Activated effector memory CD4-positive, alpha-beta T cell treated with Interleukin-2 at 50 U/mL for 16 hours (primary cell): Measurements from ENCODE around the gene PAPOLG.
A peak's percentile ranks its signal among the peaks of the same experiment; 100 is the strongest.
"Not testable (repeated sequence)": the region's sequence is repeated elsewhere in the genome, so short reads cannot be mapped to it uniquely, and the experiment has no call there.

Source experiments
- DNase-seq: peaks from one replicate; pipeline ENCODE4 v3.0.0-alpha.2; 2020

Gene PAPOLG

GRCh38 chr2:60778352-60778751 lies 22.3 kb downstream of the PAPOLG start:
- no peak for DNase-seq

GRCh38 chr2:60779426-60779825 lies 23.4 kb downstream of the PAPOLG start:
- no peak for DNase-seq

- no peak for DNase-seq
Measured at GRCh38 chr2:60780721-60781120, 24.7 kb downstream of the PAPOLG start.

GRCh38 chr2:60793169-60793568 lies 37.1 kb downstream of the PAPOLG start:
- no peak for DNase-seq

- DNase-seq, result no peak
Measured at GRCh38 chr2:60794271-60794863, 38.3 kb downstream of the PAPOLG start.

GRCh38 chr2:60796573-60797509 lies 40.8 kb downstream of the PAPOLG start:
- DNase-seq, result no peak

- no peak for DNase-seq
Measured at GRCh38 chr2:60804473-60804872, 48.4 kb downstream of the PAPOLG start.

- DNase-seq, result no peak
Measured at GRCh38 chr2:60806595-60806987, 50.5 kb downstream of the PAPOLG start.

- DNase-seq, result no peak
Measured at GRCh38 chr2:60806988-60807681, 51.1 kb downstream of the PAPOLG start.

- no peak for DNase-seq
Measured at GRCh38 chr2:60808330-60808801, 52.3 kb downstream of the PAPOLG start.

GRCh38 chr2:60811491-60812375 lies 55.7 kb downstream of the PAPOLG start:
- no peak for DNase-seq

- not testable (repeated sequence) for DNase-seq
Measured at GRCh38 chr2:60817191-60817590, 61.1 kb downstream of the PAPOLG start.

- no peak for DNase-seq
Measured at GRCh38 chr2:60818272-60818671, 62.2 kb downstream of the PAPOLG start.

GRCh38 chr2:60819155-60819862 lies 63.2 kb downstream of the PAPOLG start:
- DNase-seq, result peak; percentile 77

GRCh38 chr2:60819936-60820335 lies 63.9 kb downstream of the PAPOLG start:
- DNase-seq, result no peak

- DNase-seq, result no peak
Measured at GRCh38 chr2:60820416-60821132, 64.5 kb downstream of the PAPOLG start.

- no peak for DNase-seq
Measured at GRCh38 chr2:60821133-60821469, 65.0 kb downstream of the PAPOLG start.

- DNase-seq, result no peak
Measured at GRCh38 chr2:60821587-60822302, 65.7 kb downstream of the PAPOLG start.

- DNase-seq, result no peak
Measured at GRCh38 chr2:60822987-60823386, 66.9 kb downstream of the PAPOLG start.

GRCh38 chr2:60823694-60824305 lies 67.7 kb downstream of the PAPOLG start:
- DNase-seq, result no peak
